HepG2 (cell line): ENCODE results near the gene FN1. TPM values are rescaled to one million over a fixed set of nuclear protein-coding genes. Genes with fewer than 3 reads are reported as not detected.

Experiments
- ARHGAP35 ChIP-seq: sonication (generic); formaldehyde crosslinking; IDR thresholded peaks from 2 replicates; pipeline ENCODE4 v1.9.0; 2022; ENCODE audit warnings: mild to moderate bottlenecking, inconsistent platforms, moderate library complexity, missing genetic modification reagents, borderline replicate concordance
- ATF1 ChIP-seq: IDR thresholded peaks from 2 replicates; pipeline ENCODE4 v1.6.1; 2016; ENCODE audit warnings: mild to moderate bottlenecking, control low read depth
- HOXA9 ChIP-seq: sonication (generic); formaldehyde crosslinking; IDR thresholded peaks from 2 replicates; pipeline ENCODE4 v1.8.1; 2022; ENCODE audit warnings: missing genetic modification reagents, mild to moderate bottlenecking, moderate library complexity, borderline replicate concordance
- JUN ChIP-seq: sonication (generic); formaldehyde crosslinking; IDR thresholded peaks from 2 replicates; pipeline ENCODE4 v1.4.0; 2020; ENCODE audit warnings: mild to moderate bottlenecking, missing genetic modification reagents
- KLF9 ChIP-seq: IDR thresholded peaks from 2 replicates; pipeline ENCODE4 v1.6.1; 2016; ENCODE audit warnings: low read depth
- MTA3 ChIP-seq: sonication (generic); formaldehyde crosslinking; IDR thresholded peaks from 2 replicates; pipeline ENCODE4 v1.4.0; 2020; ENCODE audit warnings: missing genetic modification reagents
- RBFOX2 ChIP-seq: fragments of 200-400 bp; formaldehyde crosslinking; IDR thresholded peaks from 2 replicates; pipeline ENCODE4 v1.6.1; 2017; ENCODE audit warnings: low read depth, mild to moderate bottlenecking, low read length
- RXRA ChIP-seq: sonication (generic); formaldehyde crosslinking; IDR thresholded peaks from 2 replicates; pipeline ENCODE4 v1.5.1; 2020; ENCODE audit warnings: missing genetic modification reagents
- ZBTB8A ChIP-seq: sonication (generic); formaldehyde crosslinking; IDR thresholded peaks from 2 replicates; pipeline ENCODE4 v1.4.0; 2020; ENCODE audit warnings: mild to moderate bottlenecking, low read depth, missing genetic modification reagents, borderline replicate concordance
- ZNF263 ChIP-seq: sonication (generic); formaldehyde crosslinking; IDR thresholded peaks from 2 replicates; pipeline ENCODE4 v1.4.0; 2020; ENCODE audit warnings: missing genetic modification reagents
- ZNF510 ChIP-seq: sonication (generic); formaldehyde crosslinking; IDR thresholded peaks from 2 replicates; pipeline ENCODE4 v1.4.0; 2020; ENCODE audit warnings: low read depth, mild to moderate bottlenecking, missing genetic modification reagents
- ZNF841 ChIP-seq: sonication (generic); formaldehyde crosslinking; IDR thresholded peaks from 2 replicates; pipeline ENCODE4 v1.8.1; 2023; ENCODE audit warnings: missing genetic modification reagents, borderline replicate concordance
- polyA plus RNA-seq, 8 experiments: library from polyadenylated mRNA; depleted of rRNA in 3 of 8; stranded (reverse) in 7 of 8; unstranded in 1 of 8; fragments of >200 nt; fragmentation: Illumina TruSeq in 4 of 8; extraction: Trizol in 4 of 8; gene quantifications; 2 replicates each; pipeline versions ENCODE4 v1.2.1 to v1.2.3, GENCODE V29; 2011 to 2016; ENCODE audit warnings: low read depth in 4 of 8, missing spikeins in 1 of 8, mixed read lengths in 1 of 8; ENCODE audit not compliant: insufficient read depth in 1 of 8
- total RNA-seq, 5 experiments: library from RNA; depleted of rRNA; stranded (reverse); fragments of >200 nt; fragmentation: Illumina TruSeq; extraction: Trizol; gene quantifications; 2 replicates each; pipeline ENCODE4 v1.2.3, GENCODE V29; 2016; ENCODE audit warnings: low read depth in 1 of 5
- TF ChIP-seq, protein P1 (sequence below): sonication (generic); formaldehyde crosslinking; IDR thresholded peaks from 2 replicates; pipeline ENCODE4 v1.5.1; 2020; ENCODE audit warnings: missing genetic modification reagents, mild to moderate bottlenecking, borderline replicate concordance
- TF ChIP-seq, protein P2 (sequence below): sonication (generic); formaldehyde crosslinking; IDR thresholded peaks from 2 replicates; pipeline ENCODE4 v1.8.1; 2023; ENCODE audit warnings: mild to moderate bottlenecking, missing genetic modification reagents
- TF ChIP-seq, protein P3 (sequence below): sonication (generic); formaldehyde crosslinking; IDR thresholded peaks from 2 replicates; pipeline ENCODE4 v1.4.0; 2020; ENCODE audit warnings: missing genetic modification reagents
- TF ChIP-seq, protein P4 (sequence below): sonication (generic); formaldehyde crosslinking; IDR thresholded peaks from 2 replicates; pipeline ENCODE4 v1.9.0; 2021; ENCODE audit warnings: missing genetic modification reagents, borderline replicate concordance

FN1 gene
- total and polyA plus RNA-seq, 2 of the 13 experiments (the other 11 are each of a cell fraction or from before 2014, with no cell fraction given): 1,847 to 6,471 TPM

DNA sequence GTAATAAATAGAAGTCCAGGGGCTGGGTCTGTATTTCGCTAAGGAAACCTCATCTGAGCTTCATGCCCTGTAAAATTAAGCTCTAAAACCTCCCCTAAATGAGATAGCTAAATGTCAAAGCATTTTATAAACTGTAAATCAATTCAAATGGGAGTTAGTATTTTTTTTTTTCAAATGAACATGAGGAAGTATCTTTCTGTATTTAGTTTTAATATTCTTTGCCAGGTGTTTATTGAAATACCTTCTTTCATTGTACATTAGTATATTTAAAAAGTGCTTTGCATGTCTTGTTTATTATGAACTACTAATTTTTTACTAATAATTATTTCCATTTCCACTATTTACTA is 76.3 kb downstream of the FN1 start (continued):
- TF ChIP-seq, protein P1, sequence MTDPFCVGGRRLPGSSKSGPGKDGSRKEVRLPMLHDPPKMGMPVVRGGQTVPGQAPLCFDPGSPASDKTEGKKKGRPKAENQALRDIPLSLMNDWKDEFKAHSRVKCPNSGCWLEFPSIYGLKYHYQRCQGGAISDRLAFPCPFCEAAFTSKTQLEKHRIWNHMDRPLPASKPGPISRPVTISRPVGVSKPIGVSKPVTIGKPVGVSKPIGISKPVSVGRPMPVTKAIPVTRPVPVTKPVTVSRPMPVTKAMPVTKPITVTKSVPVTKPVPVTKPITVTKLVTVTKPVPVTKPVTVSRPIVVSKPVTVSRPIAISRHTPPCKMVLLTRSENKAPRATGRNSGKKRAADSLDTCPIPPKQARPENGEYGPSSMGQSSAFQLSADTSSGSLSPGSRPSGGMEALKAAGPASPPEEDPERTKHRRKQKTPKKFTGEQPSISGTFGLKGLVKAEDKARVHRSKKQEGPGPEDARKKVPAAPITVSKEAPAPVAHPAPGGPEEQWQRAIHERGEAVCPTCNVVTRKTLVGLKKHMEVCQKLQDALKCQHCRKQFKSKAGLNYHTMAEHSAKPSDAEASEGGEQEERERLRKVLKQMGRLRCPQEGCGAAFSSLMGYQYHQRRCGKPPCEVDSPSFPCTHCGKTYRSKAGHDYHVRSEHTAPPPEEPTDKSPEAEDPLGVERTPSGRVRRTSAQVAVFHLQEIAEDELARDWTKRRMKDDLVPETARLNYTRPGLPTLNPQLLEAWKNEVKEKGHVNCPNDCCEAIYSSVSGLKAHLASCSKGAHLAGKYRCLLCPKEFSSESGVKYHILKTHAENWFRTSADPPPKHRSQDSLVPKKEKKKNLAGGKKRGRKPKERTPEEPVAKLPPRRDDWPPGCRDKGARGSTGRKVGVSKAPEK: no peak
- TF ChIP-seq ZNF263 (CRISPR knock-in tag): no peak
- TF ChIP-seq HOXA9 (CRISPR knock-in tag): 0 out of 2 replicates have a peak, but pooled peaks have one; percentile 5
- TF ChIP-seq ZBTB8A: no peak
- no peak for TF ChIP-seq KLF9 (CRISPR knock-in tag)
- TF ChIP-seq, protein P2, sequence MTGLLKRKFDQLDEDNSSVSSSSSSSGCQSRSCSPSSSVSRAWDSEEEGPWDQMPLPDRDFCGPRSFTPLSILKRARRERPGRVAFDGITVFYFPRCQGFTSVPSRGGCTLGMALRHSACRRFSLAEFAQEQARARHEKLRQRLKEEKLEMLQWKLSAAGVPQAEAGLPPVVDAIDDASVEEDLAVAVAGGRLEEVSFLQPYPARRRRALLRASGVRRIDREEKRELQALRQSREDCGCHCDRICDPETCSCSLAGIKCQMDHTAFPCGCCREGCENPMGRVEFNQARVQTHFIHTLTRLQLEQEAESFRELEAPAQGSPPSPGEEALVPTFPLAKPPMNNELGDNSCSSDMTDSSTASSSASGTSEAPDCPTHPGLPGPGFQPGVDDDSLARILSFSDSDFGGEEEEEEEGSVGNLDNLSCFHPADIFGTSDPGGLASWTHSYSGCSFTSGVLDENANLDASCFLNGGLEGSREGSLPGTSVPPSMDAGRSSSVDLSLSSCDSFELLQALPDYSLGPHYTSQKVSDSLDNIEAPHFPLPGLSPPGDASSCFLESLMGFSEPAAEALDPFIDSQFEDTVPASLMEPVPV (CRISPR knock-in tag): no peak
- TF ChIP-seq RXRA (CRISPR knock-in tag): no peak
- TF ChIP-seq ZNF841 (CRISPR knock-in tag): 0 out of 2 replicates have a peak, but pooled peaks have one; percentile 46
- no peak for TF ChIP-seq MTA3
- no peak for TF ChIP-seq ZNF510 (CRISPR knock-in tag)
- 0 out of 2 replicates have a peak, but pooled peaks have one; percentile 40 for TF ChIP-seq ATF1
- TF ChIP-seq ARHGAP35 (CRISPR knock-in tag): no peak
- TF ChIP-seq, protein P3, sequence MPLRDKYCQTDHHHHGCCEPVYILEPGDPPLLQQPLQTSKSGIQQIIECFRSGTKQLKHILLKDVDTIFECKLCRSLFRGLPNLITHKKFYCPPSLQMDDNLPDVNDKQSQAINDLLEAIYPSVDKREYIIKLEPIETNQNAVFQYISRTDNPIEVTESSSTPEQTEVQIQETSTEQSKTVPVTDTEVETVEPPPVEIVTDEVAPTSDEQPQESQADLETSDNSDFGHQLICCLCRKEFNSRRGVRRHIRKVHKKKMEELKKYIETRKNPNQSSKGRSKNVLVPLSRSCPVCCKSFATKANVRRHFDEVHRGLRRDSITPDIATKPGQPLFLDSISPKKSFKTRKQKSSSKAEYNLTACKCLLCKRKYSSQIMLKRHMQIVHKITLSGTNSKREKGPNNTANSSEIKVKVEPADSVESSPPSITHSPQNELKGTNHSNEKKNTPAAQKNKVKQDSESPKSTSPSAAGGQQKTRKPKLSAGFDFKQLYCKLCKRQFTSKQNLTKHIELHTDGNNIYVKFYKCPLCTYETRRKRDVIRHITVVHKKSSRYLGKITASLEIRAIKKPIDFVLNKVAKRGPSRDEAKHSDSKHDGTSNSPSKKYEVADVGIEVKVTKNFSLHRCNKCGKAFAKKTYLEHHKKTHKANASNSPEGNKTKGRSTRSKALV (CRISPR knock-in tag): peak; percentile 60; the same call in 1 of the 2 replicates
- TF ChIP-seq, protein P4, sequence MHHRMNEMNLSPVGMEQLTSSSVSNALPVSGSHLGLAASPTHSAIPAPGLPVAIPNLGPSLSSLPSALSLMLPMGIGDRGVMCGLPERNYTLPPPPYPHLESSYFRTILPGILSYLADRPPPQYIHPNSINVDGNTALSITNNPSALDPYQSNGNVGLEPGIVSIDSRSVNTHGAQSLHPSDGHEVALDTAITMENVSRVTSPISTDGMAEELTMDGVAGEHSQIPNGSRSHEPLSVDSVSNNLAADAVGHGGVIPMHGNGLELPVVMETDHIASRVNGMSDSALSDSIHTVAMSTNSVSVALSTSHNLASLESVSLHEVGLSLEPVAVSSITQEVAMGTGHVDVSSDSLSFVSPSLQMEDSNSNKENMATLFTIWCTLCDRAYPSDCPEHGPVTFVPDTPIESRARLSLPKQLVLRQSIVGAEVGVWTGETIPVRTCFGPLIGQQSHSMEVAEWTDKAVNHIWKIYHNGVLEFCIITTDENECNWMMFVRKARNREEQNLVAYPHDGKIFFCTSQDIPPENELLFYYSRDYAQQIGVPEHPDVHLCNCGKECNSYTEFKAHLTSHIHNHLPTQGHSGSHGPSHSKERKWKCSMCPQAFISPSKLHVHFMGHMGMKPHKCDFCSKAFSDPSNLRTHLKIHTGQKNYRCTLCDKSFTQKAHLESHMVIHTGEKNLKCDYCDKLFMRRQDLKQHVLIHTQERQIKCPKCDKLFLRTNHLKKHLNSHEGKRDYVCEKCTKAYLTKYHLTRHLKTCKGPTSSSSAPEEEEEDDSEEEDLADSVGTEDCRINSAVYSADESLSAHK: no peak
- TF ChIP-seq JUN (CRISPR knock-in tag): no peak
- TF ChIP-seq RBFOX2: peak; percentile 71
- TF ChIP-seq, all 625 proteins: peak for 10
